PC-3 (cell line): ENCODE data around the gene TRIM14.

Source experiments
- CTCF ChIP-seq: fragments of 300-600 bp; sonication (generic); conservative IDR thresholded peaks from 2 replicates; pipeline ENCODE4 v1.5.1; 2017; ENCODE audit warnings: antibody characterized with exemption, low read depth, mild to moderate bottlenecking, low read length
- EZH2 ChIP-seq: fragments of 300-600 bp; sonication (generic); IDR thresholded peaks from one replicate; pipeline ENCODE4 v1.6.1; 2017; ENCODE audit warnings: antibody characterized with exemption, mild to moderate bottlenecking, low read length; ENCODE audit not compliant: unreplicated experiment
- EZH2phosphoT487 ChIP-seq: fragments of 300-600 bp; sonication (generic); IDR thresholded peaks from 2 replicates; pipeline ENCODE4 v1.6.1; 2018; ENCODE audit warnings: mild to moderate bottlenecking, antibody characterized with exemption, low read length, borderline replicate concordance

DNA sequence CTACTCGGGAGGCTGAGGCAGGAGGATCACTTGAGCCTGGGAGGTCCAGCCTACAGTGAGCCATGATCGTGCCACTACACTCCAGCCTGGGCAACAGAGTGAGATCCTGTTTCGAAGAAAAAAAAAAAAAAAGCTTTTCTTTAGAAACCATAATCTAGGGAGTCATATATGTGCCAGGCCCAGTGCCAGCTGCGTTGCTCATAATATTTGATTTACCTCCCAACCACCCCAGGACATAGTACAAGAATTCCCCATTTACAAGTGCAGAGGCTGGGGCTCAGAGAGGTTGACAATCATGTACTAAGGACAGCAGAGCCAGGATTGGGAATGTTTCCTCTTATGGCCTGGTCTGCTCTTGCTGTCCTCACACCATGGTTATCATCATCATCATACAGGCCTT lies 25.1 kb upstream of the TRIM14 start:
- TF ChIP-seq CTCF (no peak), EZH2 (no peak), EZH2phosphoT487 (no peak)
